IMR-90 (cell line): ENCODE results near the gene PPAT. TPM values are rescaled to one million over a fixed set of nuclear protein-coding genes. Genes with fewer than 3 reads are reported as not detected.

Source experiments
- ATAC-seq: fragments of 200-7000 bp; cut with Tn5 transposase; 2 replicates; pipeline ENCODE4 v1.9.1; 2020; ENCODE audit warnings: low read depth, mild to moderate bottlenecking, moderate library complexity
- BruUV-seq: library from RNA; stranded (reverse); fragments of 400-500 nt; replicated peaks from 2 replicates; lab custom pipeline; 2021; lab: Mats Ljungman, UMichigan
- CTCF ChIA-PET: fragments of 300-600 bp; formaldehyde crosslinking; extraction: SDS; loops from one replicate; lab custom pipeline; 2021; ENCODE audit warnings: antibody characterized with exemption; lab: Yijun Ruan, JAX
- POLR2A ChIA-PET: fragments of 300-600 bp; sonication (Branson Sonifier 250); formaldehyde crosslinking; loops from one replicate; lab custom pipeline; 2022; ENCODE audit warnings: antibody characterized with exemption; ENCODE audit not compliant: unreplicated experiment; lab: Charles Lee
- DNase-seq: peaks from one replicate; pipeline ENCODE4 v3.0.0; 2013
- H2AFZ ChIP-seq: replicated peaks from 2 replicates; pipeline ENCODE3; 2013; ENCODE audit warnings: low read length, mild to moderate bottlenecking; ENCODE audit not compliant: poor library complexity
- H2AK5ac ChIP-seq: 2 replicates; pipeline ENCODE4 v1.6.1; 2013; ENCODE audit warnings: low read depth, low read length, inconsistent platforms
- H2AK9ac ChIP-seq: replicated peaks from 2 replicates; pipeline ENCODE3; 2013; ENCODE audit warnings: mild to moderate bottlenecking, low read depth, low read length, moderate library complexity; ENCODE audit not compliant: poor library complexity
- H2BK120ac ChIP-seq: 2 replicates; pipeline ENCODE4 v1.6.1; 2013; ENCODE audit warnings: low read depth, low read length, inconsistent platforms
- H2BK15ac ChIP-seq: 3 replicates; pipeline ENCODE4 v1.6.1; 2013; ENCODE audit warnings: low read depth, low read length, inconsistent platforms
- H2BK20ac ChIP-seq: 2 replicates; pipeline ENCODE4 v1.6.1; 2013; ENCODE audit warnings: low read depth, mild to moderate bottlenecking, inconsistent platforms, low read length, moderate library complexity
- H2BK5ac ChIP-seq: 2 replicates; pipeline ENCODE4 v1.6.1; 2013; ENCODE audit warnings: mild to moderate bottlenecking, low read depth, low read length, inconsistent platforms; ENCODE audit not compliant: poor library complexity, severe bottlenecking
- H3K14ac ChIP-seq: replicated peaks from 2 replicates; pipeline ENCODE4 v1.6.1; 2013; ENCODE audit warnings: low read depth, low read length, inconsistent platforms
- H3K18ac ChIP-seq: 2 replicates; pipeline ENCODE4 v1.6.1; 2013; ENCODE audit warnings: low read depth, low read length, control low read depth
- H3K23ac ChIP-seq: 2 replicates; pipeline ENCODE4 v1.6.1; 2013; ENCODE audit warnings: low read depth, low read length, inconsistent platforms
- H3K27ac ChIP-seq: 2 replicates; pipeline ENCODE4 v1.5.1; 2013; ENCODE audit warnings: mild to moderate bottlenecking, control low read depth, low read length; ENCODE audit not compliant: insufficient read depth
- H3K27me3 ChIP-seq: 2 replicates; pipeline ENCODE4 v1.6.1; 2013; ENCODE audit warnings: low read length; ENCODE audit not compliant: control insufficient read depth, insufficient read depth
- H3K36me3 ChIP-seq: 2 replicates; pipeline ENCODE4 v1.6.1; 2013; ENCODE audit warnings: low read length, mixed read lengths; ENCODE audit not compliant: control insufficient read depth, insufficient read depth
- H3K4ac ChIP-seq: 2 replicates; pipeline ENCODE4 v1.6.1; 2013; ENCODE audit warnings: low read depth, low read length, inconsistent platforms
- H3K4me1 ChIP-seq: 2 replicates; pipeline ENCODE4 v1.6.1; 2013; ENCODE audit warnings: low read length, mixed read lengths; ENCODE audit not compliant: control insufficient read depth, insufficient read depth
- H3K4me2 ChIP-seq: 2 replicates; pipeline ENCODE4 v1.6.1; 2013; ENCODE audit warnings: low read depth, mild to moderate bottlenecking, control low read depth, low read length, moderate library complexity
- H3K4me3 ChIP-seq: 2 replicates; pipeline ENCODE4 v1.5.1; 2013; ENCODE audit warnings: low read depth, mild to moderate bottlenecking, control low read depth, low read length, moderate library complexity; ENCODE audit not compliant: insufficient read depth
- H3K56ac ChIP-seq: 2 replicates; pipeline ENCODE4 v1.6.1; 2013; ENCODE audit warnings: low read length, inconsistent platforms; ENCODE audit not compliant: insufficient read depth; ENCODE audit errors: extremely low read depth
- H3K79me1 ChIP-seq, 2 experiments: 2 replicates each; pipeline ENCODE4 v1.6.1; 2013; ENCODE audit warnings: low read length in 2 of 2, inconsistent platforms in 1 of 2, low read depth in 1 of 2
- H3K9ac ChIP-seq: 2 replicates; pipeline ENCODE4 v1.6.1; 2013; ENCODE audit warnings: low read depth, low read length, control low read depth
- H3K9me1 ChIP-seq: 2 replicates; pipeline ENCODE4 v1.6.1; 2013; ENCODE audit warnings: low read length, inconsistent platforms; ENCODE audit not compliant: insufficient read depth
- H3K9me3 ChIP-seq: 2 replicates; pipeline ENCODE4 v1.6.1; 2013; ENCODE audit warnings: low read length; ENCODE audit not compliant: control insufficient read depth, insufficient read depth
- H4K20me1 ChIP-seq: 2 replicates; pipeline ENCODE4 v1.6.1; 2013; ENCODE audit warnings: low read length, inconsistent platforms; ENCODE audit not compliant: insufficient read depth
- H4K5ac ChIP-seq: 2 replicates; pipeline ENCODE4 v1.6.1; 2013; ENCODE audit warnings: mild to moderate bottlenecking, low read depth, low read length, control low read depth
- H4K8ac ChIP-seq, 2 experiments: 2 replicates each; pipeline ENCODE4 v1.6.1; 2013; ENCODE audit warnings: low read depth in 2 of 2, low read length in 2 of 2, control low read depth in 1 of 2, inconsistent platforms in 1 of 2
- H4K91ac ChIP-seq: 2 replicates; pipeline ENCODE4 v1.6.1; 2013; ENCODE audit warnings: low read depth, low read length, inconsistent platforms; ENCODE audit not compliant: insufficient read depth
- BHLHE40 ChIP-seq: fragments of 150-350 bp; IDR thresholded peaks from 2 replicates; pipeline ENCODE4 v1.6.1; 2016; ENCODE audit warnings: mild to moderate bottlenecking, low read depth, low read length
- CTCF ChIP-seq: conservative IDR thresholded peaks from 2 replicates; pipeline ENCODE4 v1.5.1; 2012; ENCODE audit warnings: mild to moderate bottlenecking, low read depth, low read length, improper control_type of control experiment
- FOS ChIP-seq: fragments of 150-350 bp; IDR thresholded peaks from 2 replicates; pipeline ENCODE4 v1.6.1; 2016; ENCODE audit warnings: low read depth, low read length
- MAZ ChIP-seq: IDR thresholded peaks from 2 replicates; pipeline ENCODE4 v1.6.1; 2012; ENCODE audit warnings: low read depth, mild to moderate bottlenecking, low read length, improper control_type of control experiment, moderate library complexity, borderline replicate concordance
- MXI1 ChIP-seq: IDR thresholded peaks from 2 replicates; pipeline ENCODE4 v1.6.1; 2012; ENCODE audit warnings: low read depth, mild to moderate bottlenecking, low read length, moderate library complexity, borderline replicate concordance
- RAD21 ChIP-seq: IDR thresholded peaks from 2 replicates; pipeline ENCODE4 v1.6.1; 2012; ENCODE audit warnings: low read length, improper control_type of control experiment
- RFX5 ChIP-seq: IDR thresholded peaks from 2 replicates; pipeline ENCODE4 v1.8.0; 2012; ENCODE audit warnings: low read depth, mild to moderate bottlenecking, low read length, moderate library complexity
- SMC3 ChIP-seq: fragments of 150-350 bp; IDR thresholded peaks from 2 replicates; pipeline ENCODE4 v1.6.1; 2016; ENCODE audit warnings: low read depth, mild to moderate bottlenecking, antibody characterized with exemption, low read length, moderate library complexity
- USF2 ChIP-seq: fragments of 150-350 bp; IDR thresholded peaks from 2 replicates; pipeline ENCODE4 v1.6.1; 2017; ENCODE audit warnings: mild to moderate bottlenecking, antibody characterized with exemption, low read length, low read depth
- dilution Hi-C: fragments of 300-500 bp; cut with HindIII; formaldehyde crosslinking; loops from one replicate; pipeline ENCODE4 v1.14.3; 2018; ENCODE audit warnings: low sequenced_read_pairs; ENCODE audit not compliant: unreplicated experiment
- in situ Hi-C: fragments of 300-500 bp; cut with MboI; formaldehyde crosslinking; loops from 3 replicates; pipeline ENCODE4 v1.14.3; 2019; ENCODE audit warnings: low sequenced_read_pairs, inconsistent platforms, mixed read lengths
- intact Hi-C: fragments of 100-400 bp; cut with micrococcal nuclease; formaldehyde crosslinking; loops from 2 replicates; pipeline ENCODE4 v1.10.0; 2022
- polyA plus RNA-seq, 3 experiments: library from polyadenylated mRNA; depleted of rRNA; stranded (reverse); fragments of >200 nt; gene quantifications; 2 replicates each; pipeline ENCODE4 v1.2.3, GENCODE V29; 2012; ENCODE audit warnings: low replicate concordance in 1 of 3
- total RNA-seq: library from RNA; depleted of rRNA; stranded (reverse); fragments of >200 nt; gene quantifications from 2 replicates; pipeline ENCODE4 v1.2.3, GENCODE V29; 2012

The PPAT gene
- total and polyA plus RNA-seq, 2 of the 4 experiments (the other 2 are of a cell fraction), result 7.0 to 21.1 TPM

GRCh38 chr4:56433280-56433679, 2.1 kb downstream of the PPAT start:
- H2AK9ac ChIP-seq, result no peak overlapping the region
- no peaks in the 10 kb centered on the region for H3K9me3 ChIP-seq
- intact Hi-C loops (no loop called here), dilution Hi-C loops (no loop called here), in situ Hi-C loops (no loop called here)
- DNase-seq, result no peak
- no peak overlapping the region for H4K8ac ChIP-seq
- H3K23ac ChIP-seq, result no peak overlapping the region
- no peak overlapping the region for H2BK20ac ChIP-seq
- no peak overlapping the region for H2AK5ac ChIP-seq
- no peak overlapping the region for H3K4ac ChIP-seq
- no peak overlapping the region for H3K56ac ChIP-seq
- no peak overlapping the region for H2AFZ ChIP-seq
- no peak overlapping the region for H3K27ac ChIP-seq
- no peak overlapping the region for H3K14ac ChIP-seq
- H3K36me3 ChIP-seq, result no peaks in the 10 kb centered on the region
- ATAC-seq, result no peak
- ChIA-PET CTCF (no interaction called here), POLR2A (no interaction called here)
- H3K18ac ChIP-seq, result no peak overlapping the region
- H3K9ac ChIP-seq, result no peak overlapping the region
- H3K4me3 ChIP-seq, result no peak overlapping the region
- H3K79me1 ChIP-seq, result peaks cover 3 to 44% of the 10 kb centered on the region in 2 experiments
- H3K4me1 ChIP-seq, result no peaks in the 10 kb centered on the region
- H3K4me2 ChIP-seq, result no peak overlapping the region
- H2BK120ac ChIP-seq, result no peak overlapping the region
- H3K27me3 ChIP-seq, result no peaks in the 10 kb centered on the region
- no peak overlapping the region for H4K5ac ChIP-seq
- TF ChIP-seq RAD21, result no peak
- no peak for TF ChIP-seq BHLHE40
- TF ChIP-seq FOS, result no peak
- TF ChIP-seq MAZ, result no peak
- no peak for TF ChIP-seq CTCF
- TF ChIP-seq SMC3, result no peak
- no peak for TF ChIP-seq USF2
- TF ChIP-seq RFX5, result no peak
- no peak for TF ChIP-seq MXI1
- peaks cover 3% of the 10 kb centered on the region for H4K20me1 ChIP-seq
- no TSS peak for BruUV-seq
- no peaks in the 10 kb centered on the region for H3K9me1 ChIP-seq
- H4K91ac ChIP-seq, result no peak overlapping the region
- H2BK15ac ChIP-seq, result no peak overlapping the region
- no peak overlapping the region for H2BK5ac ChIP-seq
